NCI-H2171 (cell line): ENCODE measurements around the gene AKAP6.

Experiments used
- DNase-seq: peaks from one replicate; lab custom pipeline; 2025; lab: John Stamatoyannopoulos, UW

Gene AKAP6

DNA sequence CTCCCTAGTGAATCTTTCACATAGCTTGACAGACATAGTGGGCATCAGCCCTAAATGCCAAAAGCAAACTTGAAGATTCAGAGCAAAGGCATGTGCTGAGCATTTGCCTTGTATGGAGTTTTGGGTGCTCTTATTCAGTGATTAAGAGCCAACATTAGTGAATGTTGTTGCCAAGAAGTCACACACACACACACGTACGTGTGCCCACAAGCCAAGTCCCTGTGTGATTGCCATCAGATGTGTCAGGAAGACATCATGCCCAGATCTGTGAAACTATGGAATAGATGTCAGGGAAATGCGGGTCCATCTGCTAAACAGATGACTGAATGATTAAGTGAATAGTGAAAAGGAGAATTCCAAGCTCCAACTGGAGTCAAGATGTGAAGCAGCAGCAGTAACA, 149.0 kb downstream of the AKAP6 start:
- no peak for DNase-seq

DNA sequence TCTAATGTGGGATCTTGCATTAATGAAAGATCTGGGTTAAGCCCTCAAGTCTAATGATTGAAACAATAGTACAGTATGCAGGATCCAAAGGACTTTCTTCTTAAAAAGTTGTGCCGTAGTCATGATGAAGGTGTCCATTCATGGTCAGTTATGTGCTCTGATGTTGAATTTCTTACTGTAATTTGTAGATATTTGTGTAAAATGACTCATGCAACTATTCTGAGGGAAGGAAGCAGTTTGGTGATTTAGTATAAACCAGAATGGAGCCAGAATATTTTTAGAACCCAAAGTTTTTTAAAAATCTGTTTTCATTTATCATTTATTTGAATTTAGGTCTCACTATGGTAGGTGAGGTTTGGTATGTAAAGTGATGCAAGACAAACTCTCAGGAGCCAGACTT, 151.2 kb downstream of the AKAP6 start:
- no peak for DNase-seq

DNA sequence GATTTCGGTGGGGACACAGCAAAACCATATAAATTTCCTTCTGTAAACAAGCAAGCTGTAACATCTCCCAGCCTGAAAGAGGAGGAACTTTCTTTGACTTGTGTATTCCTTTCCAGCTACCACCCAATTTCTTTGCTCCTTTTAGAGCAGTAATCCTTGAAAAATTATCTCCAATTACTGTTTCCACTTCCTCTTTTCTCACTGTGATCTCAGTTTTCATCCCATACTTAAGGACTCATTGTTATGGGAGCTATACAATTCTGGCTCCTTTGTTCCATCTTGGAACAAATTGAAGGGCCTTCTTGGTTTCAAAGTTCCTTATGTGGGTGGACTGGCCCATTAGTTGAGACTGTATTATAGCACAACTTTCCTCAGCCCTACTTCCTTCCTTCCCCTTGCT, 152.6 kb downstream of the AKAP6 start:
- no peak for DNase-seq

DNA sequence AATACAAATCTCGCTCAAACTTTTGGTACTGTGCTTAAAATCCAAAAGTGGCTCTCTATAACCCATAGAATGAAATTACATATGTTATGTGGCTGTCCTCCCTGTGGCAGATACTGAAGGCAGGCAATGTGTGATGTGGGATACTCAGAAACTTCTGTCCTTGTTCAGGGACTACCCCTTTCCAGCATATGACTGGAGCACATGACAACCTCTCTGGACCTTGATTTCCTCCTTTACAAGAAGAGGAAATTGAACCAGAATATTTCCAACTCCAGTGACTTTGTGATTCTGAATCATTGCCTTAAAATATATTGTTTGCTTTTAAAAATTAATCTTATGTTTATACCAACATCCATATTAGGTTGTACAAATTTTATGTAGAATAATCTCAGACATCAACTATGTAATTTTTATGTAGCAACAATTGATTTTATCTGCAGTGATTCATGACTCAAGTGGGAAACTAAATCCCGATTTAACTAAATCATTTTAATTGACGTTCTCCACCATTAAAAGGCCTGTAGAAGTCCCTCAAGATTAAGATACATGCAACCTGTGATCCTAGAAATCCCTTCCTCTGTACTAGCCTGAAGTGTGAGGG, 162.4 kb downstream of the AKAP6 start:
- no peak for DNase-seq

DNA sequence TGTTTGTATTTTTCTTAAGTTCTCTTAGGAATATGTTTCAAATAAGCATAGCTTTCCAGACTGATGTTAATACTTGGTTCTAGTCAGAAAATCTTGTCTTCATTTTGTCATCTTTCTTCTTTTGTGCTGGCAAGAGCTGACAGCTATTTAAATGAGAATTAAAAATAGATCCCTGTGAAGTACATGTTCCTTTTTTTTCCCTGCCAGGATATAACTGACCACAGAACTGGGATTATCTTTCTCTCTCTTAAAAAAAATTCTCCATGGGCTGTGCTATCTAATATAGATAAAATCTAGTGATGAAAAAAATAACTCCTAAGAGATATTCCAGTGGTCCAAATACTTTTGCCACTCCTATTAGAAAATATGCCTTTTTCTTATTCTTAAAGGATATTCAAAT, 163.4 kb downstream of the AKAP6 start:
- DNase-seq: no peak

DNA sequence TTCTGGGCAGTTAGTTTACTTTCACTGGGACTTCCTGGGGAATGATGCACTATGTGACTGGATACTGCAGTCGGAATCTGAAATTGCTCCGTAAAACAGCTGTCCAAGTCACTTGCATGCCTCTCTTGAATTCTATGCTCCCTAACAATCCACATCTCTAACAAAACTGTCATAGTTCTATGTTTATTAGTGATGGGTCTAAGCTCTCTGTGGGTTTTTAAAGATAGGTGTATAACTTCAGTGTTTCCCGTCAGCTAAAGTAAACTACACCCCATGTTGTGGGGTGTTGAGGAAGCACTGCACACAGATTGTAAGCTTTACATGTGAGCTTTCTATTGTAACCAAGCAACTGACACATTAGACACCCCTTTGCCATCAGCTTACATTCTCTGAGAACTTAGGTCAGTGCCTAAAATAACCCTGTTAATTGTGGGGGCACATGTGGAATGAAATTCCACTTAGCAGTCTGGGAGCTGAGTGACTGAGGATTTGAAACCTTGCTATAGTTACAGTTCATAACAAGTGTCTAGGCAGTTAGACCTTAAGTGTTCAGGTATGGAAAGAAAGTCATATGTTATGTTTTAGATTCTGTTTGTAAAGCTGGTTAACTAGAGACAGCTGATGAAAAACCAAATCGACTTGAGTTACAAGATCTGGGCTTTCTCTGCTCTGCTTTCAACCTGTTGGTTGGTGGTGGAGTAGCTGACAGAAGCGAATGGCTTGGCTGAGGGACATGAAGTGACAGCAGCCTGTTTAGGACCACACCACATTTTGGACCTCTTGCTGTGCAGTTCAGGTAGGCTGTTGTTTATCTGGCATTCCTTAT, 165.7 kb downstream of the AKAP6 start:
- DNase-seq: no peak

DNA sequence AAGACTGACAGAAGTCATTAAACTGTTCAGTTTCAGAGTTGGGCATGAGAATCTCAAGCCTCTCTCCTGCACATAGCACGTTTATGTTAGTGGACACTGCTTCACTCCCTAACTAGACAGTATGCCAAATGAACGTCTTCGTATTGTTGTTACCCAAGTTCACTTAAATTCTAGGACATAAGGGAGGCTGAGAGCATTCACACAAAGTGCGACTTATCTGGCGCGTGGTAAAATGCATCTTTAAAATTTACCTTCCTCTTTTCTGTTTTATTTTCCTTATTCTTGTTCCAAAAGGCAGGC, 166.3 kb downstream of the AKAP6 start:
- no peak for DNase-seq

DNA sequence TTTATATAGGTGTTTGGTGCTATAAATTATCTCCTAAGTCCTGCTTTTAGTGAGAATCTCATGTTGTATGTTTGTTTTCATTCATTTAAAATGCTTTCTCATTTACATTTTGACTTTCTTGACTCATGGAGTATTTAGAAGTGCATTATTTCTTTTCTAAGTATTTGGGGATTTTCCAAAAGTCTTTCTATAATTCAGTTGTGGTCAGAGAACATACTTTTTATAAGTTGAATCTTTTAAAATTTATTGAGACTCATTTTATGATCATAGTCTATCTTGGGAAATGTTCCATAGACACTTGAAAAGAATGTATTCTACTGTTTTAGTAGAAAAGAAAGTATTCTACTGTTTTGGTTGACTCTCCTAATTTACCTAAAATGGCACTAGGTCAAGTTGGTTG, 168.2 kb downstream of the AKAP6 start:
- DNase-seq: no peak

DNA sequence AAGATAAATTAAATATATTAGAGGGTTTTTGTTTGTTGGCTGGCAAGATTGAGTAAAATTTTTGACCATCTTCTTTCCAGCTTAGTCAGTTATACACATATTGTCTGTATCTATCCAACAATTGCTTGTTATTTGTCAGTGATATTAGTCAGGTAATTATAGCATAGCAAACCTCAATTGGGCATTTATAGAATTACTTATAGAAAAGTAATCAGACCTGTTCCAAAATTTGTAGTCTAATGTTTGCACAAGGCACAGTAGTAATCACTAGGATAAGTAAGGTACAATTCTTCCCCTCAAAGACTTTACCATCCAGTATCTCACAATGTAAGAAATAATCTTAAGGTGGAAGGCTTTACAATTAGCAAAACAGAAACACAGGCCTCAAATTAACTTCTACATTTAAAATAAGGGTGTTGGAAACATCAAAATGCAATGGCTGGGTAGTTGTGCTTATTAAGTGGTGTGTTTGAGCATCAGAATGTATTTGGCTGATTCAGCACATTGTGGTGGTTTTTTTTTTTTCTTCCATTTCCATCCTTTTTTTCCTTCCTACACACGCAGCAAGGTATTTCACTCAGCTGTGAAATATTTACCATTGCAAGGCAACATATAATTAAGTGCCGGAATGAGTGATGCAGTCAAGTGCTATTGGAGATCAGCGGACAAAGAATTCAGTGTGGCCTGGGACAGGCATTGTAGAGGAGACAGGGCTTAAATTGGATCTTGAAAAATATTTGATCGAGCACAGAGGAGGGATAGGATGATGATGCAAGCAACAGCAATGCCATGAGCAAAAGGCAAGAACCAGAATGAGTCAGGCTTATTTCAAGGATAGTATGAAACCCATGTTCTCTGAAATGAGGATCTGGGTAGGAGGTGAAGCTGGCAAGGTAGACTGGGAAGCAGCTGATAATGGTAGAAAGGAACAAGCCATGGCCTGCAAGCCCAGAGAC, 178.2 kb downstream of the AKAP6 start:
- no peak for DNase-seq

DNA sequence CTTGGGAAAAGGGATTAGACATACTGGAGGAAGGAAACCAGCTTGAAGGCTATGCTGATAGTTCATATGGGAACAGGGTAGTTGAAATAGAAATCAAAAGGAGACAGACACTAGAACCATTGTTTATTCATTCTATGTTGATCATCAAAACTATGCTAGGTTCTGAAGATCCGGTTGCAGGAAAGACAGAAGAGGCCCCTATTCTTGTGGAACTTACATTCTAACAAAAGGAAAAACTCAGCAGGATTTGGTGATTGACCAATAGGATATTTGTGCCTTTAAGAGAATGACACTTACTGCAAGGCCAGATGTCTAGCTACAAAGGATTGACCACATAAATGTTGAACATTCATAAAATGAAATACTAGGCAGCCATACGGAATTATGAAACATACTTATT, 179.2 kb downstream of the AKAP6 start:
- no peak for DNase-seq

DNA sequence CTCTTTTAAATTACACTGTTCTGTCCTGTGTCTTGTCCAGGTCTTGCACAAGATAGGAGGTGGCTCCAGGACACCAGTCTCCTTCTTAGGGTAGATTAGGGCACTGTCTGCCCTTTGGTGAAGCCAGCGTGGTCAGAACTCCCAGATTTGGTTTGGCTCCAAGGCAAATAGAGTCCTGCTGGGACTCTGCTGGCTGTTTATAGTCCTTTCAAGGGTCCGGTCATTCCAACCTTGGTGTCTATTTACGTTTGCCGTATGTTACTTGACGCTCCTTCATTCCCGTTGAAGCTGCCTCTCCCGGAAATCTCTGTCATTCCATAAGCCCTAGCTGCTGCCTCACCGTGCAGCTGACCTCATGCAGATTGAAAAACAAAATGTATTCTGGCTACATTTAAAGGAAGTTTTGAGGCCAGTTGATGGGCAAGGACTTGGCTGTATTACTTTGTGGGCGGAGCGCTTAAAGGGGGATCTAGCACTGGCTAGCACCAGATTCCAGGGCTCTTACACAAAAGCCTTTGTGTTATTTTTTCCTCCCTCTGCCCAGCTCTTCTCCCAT, 180.6 kb downstream of the AKAP6 start:
- no peak for DNase-seq

DNA sequence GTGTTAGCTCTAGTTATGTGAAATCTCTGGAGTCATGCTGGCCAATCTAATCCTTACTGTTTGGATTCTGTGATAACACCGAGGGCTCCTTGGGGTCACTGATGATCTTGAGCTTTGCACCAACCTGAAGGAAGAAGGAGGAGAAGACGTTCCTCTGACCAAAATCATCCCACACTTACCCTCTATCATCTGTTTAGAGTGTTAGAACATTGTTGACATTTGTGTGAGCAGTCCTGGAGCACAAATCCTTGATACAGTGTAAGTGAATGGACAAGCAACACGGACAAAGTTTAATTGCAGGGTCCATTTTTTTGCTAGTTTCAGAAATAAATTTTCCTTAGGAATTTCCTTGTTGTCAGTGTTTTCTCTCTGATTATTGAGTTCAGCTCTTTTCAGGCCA, 181.7 kb downstream of the AKAP6 start:
- no peak for DNase-seq

DNA sequence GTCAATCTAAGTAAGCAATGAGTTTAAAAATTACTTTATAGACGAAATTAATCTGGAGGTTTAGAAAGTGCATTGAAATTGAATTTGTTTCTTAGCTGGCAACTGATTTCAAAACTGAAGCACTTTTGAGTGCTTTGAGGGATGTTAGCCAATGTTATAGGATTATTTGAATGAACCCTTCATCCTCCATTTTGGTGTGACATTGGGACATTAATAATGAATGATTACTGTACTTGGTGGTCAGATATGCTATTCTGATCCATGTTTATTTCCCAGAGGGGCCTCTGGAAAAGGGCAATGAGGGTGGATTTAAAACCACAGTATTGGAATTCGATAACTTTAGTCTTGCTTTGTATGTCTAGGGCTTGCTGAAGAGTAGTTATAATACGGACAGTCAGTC, 183.2 kb downstream of the AKAP6 start:
- DNase-seq: no peak

DNA sequence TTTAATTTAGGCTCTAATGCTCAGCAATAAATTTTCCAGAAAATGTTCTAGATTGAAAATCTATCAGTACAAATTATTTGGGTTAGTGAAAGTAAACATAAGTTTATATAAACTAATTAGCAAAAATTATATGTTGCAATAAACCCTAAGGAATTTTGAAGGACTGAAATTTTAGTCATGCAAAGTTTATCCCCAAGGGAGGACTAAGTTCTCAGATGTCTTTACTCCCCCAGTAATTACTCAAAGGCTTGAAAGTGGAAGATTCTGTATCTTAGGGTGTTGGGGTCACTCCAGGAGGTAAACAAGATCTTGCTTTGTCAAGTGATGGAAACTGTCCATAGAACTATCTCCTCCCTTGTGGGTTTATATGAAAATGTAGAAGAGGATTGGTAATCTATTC, 183.7 kb downstream of the AKAP6 start:
- no peak for DNase-seq

DNA sequence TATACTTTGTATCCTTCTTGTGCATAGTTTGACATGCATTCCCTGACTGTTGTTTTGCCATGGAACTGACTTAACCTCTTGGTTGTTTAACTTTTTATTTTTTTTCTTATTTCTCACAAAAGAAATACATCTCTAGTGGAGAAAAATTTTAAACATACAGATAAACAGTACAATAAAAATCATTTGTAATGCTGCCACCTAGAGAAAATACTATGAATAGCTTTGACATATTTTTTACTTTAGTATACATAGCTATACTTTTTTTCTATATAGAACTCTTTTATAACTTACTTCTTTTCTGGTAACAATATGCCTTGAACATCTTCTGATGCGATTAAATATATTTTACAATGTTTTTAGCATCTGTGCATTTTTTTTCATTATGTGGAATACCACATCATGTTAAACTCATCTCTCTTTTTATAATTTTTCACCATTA, 184.5 kb downstream of the AKAP6 start:
- no peak for DNase-seq

DNA sequence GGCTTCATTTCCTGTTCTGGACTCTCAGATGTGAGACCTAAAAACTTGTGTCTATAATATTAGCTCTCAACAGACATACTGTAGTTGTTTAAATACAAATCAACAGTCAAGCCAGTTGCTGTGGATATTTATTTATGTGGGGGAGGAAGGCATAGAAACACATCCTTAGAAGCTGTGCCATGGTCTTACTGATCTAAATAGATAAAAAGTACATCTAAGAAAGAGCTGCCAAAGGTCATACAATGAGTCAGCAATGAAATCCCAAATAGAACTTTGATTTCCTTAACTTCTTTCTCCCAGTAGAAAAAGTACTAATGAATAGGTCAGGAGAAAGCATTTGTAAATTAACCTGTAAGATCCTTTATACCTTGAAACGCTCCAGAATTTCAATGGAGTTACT, 185.1 kb downstream of the AKAP6 start:
- DNase-seq: no peak

DNA sequence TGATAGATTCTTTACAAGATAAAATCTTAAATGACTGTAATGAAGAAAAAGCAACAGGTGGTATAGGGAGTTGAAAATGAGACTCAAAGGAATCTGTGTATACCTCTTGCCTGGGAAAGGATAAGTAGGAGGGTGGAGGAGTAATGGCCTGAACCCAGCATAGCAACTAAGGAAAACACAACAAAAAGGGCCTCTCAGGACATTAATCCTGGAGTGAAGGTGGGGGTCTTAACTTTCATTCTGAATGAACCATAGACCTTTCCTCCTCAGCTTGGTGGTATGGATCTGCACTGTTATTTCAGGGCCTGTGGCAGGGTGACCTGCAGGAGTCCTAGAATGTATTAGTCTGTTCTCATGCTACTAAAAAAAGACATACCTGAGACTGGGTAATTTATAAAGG, 185.6 kb downstream of the AKAP6 start:
- DNase-seq: no peak

DNA sequence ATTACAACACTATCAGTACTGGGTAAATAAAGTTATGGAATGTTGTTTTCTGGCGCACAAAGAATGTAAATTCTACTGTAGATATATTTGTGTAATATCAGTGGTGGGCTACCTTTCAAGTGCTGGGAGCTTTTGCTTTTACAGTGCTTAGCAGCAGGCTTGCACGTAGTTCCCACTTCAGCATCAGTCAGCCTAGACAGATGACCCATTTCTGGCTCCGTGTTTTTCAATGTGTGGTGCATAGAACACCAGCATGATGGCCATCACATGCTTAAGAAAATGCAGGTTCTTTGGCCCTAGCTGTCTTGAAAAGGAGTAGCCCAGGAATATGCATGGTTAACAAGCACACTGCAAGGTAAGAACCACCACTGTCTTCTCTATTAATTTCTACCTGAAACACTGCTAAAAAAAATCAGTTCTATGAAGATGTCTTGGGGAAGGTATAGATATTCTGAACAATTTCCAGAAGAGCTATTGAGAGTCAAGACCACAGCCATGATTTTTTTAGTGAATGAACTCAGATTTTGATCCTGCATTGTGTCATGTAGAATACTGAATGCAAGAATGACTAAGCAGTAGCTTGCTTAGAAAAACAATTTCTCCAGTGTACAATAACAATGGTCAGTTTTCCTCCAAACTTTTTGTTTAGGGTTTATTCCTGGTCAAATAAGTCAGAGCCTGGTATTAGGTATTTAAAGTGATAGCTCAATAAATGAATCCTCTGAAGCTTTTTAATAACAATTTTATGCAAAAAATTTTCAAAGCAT, 195.7 kb downstream of the AKAP6 start:
- DNase-seq: no peak

DNA sequence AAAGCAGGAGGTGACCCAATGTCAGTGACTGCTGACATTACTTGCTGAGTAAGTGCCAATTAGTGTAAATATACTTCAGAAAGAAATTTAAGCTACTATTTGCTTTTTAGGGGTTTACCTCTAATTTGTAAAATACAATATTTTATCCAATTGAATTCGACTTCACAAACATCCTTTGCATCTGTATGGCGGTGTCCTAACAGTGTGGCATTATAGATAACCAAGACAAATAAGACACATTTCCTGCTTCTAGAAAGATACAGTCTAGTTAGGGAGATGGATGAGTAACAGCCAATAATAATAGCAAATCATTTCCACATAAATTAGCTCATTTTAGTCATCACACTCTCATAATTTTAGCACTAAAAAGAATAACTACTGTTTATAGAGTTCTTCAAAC, 196.5 kb downstream of the AKAP6 start:
- DNase-seq: no peak

DNA sequence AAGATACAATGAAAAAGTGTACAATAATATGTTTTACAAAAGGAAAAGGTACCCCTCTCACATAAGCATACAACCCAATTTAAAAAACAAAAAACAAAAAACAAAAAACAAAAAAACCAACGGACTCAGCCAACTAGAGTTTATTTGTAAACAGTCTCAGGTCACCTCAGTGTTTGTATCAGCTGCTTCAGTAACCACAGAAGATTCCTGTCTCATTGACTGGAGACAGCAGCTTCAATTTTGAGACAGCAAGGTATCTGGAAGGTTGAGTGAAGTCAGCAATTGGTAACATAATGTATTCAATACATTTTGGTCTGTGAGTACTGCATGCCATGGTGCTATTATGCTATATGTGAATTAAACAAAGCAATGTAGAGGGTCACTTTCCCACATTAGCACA, 201.7 kb downstream of the AKAP6 start:
- no peak for DNase-seq

DNA sequence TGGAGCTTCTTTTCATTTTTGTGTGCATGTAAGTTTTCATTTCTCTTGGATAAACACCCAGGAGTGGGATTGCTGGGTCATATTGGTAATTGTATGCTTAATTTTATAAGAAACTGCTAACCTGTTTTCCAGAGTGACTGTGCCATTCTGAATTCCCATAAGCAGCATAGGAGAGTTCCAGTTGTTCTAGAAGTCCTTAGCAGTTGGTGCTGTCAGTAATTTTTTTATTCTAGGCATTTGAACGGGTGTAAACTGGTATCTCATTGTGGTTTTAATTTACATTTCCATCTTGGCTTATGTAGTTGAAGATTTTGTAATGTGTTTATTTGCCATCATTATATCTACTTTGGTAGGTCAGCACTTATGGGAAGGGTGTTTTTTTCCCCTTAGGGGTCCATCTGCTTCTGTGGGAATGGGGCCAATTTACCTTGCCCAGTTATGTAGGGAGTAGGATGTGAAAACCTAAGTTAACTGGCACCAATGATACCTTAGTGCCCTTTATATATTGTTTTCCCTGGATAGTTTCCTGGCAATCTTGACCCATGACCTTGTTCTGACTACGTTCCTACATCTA, 202.9 kb downstream of the AKAP6 start:
- peak; percentile 58 for DNase-seq

DNA sequence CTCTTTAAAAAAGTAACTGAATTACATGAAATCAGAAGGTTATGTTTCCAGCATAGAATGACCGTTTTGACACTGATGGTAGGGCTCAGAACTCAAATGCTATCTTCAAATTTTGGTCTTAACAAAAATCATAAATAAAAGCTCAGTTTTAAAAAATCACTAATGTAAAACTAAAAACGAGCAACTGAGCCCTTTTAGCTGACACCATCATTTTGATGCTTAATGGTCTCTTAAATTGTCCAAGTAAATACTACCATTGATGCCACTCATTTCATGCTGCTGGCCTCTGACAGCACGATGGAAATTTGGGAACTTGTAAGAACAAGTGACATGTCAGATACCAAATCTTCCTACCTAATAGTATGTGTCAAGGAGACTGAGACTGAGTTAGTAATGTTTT, 205.0 kb downstream of the AKAP6 start:
- no peak for DNase-seq
